RWPE1 (cell line): ENCODE results near the gene CRTAC1.

Experiments used
- CTCF ChIA-PET: fragments of 350-600 bp; sonication (Branson Sonifier 250); formaldehyde crosslinking; extraction: SDS; loops from one replicate; lab custom pipeline; 2021; lab: Yijun Ruan, JAX
- POLR2A ChIA-PET: fragments of 400-600 bp; formaldehyde crosslinking; extraction: SDS; loops from one replicate; lab custom pipeline; 2020; ENCODE audit warnings: antibody characterized with exemption; ENCODE audit not compliant: low non-redundant PET; lab: Yijun Ruan, JAX
- DNase-seq: peaks from one replicate; pipeline ENCODE4 v3.0.0; 2012; ENCODE audit warnings: low spot score
- H3K27ac ChIP-seq: fragments of 450-650 bp; 2 replicates; pipeline ENCODE4 v1.5.1; 2017
- CTCF ChIP-seq: fragments of 450-650 bp; conservative IDR thresholded peaks from 2 replicates; pipeline ENCODE4 v1.5.1; 2017; ENCODE audit warnings: low read depth, mild to moderate bottlenecking

The CRTAC1 gene

DNA sequence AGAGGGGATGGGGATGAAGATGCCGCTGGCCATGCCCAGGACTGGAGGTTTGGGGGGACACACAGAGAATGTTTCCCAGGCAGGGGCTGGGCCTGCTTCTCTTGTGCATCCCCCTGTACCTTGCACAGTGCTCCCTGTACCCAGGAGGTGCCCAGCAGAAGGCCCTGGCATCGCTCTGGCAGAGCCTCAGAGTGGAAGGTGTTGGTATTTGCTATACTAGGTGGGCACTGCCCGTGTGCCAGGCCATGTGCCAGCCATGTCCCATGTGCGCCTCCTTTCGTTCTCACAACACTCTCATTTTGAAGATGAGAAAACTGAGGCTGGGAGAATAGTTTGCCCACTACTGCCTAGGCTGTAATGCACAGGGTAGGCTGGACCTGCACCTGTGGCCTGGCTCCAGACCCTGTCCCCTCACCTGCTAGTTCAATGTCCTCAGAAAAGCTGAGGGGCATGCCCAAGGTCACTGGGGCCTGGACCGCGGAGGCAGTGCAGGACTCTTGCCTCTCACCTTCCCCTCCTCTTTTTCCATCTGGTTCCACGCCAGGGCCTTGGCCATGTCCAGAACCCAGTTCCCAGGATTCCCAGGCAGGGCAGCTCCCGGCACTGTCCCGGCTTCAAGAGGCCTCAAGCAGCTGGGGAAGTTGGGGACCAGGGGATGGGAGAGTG is 116.1 kb downstream of the CRTAC1 start:
- TF ChIP-seq CTCF, result no peak
- CTCF ChIA-PET, result interaction anchor here (0.5 to 3.5 kb wide), 35 partner anchors 8 to 1332 kb away, joined by 3 to 139 read pairs (median 4); no protein-coding TSS in a partner anchor
- POLR2A ChIA-PET, result interaction anchor here (0.8 kb wide), 1 partner anchor 127 kb away, joined by 3 read pairs; no protein-coding TSS in a partner anchor
- no peak overlapping the region for H3K27ac ChIP-seq
- DNase-seq, result no peak

- DNase-seq, result no peak
- CTCF ChIA-PET, result interaction anchor here (0.5 to 3.5 kb wide), 3 partner anchors 129 to 155 kb away, joined by 3 to 139 read pairs (median 13); no protein-coding TSS in a partner anchor
- POLR2A ChIA-PET, result no interaction called here
- no peak for TF ChIP-seq CTCF
- no peak overlapping the region for H3K27ac ChIP-seq
Measured at GRCh38 chr10:97913614-97914013, 116.8 kb downstream of the CRTAC1 start.

- ChIA-PET CTCF (interaction anchor here (2.4 to 3.5 kb wide), 2 partner anchors 129 to 134 kb away, joined by 13 to 139 read pairs; no protein-coding TSS in a partner anchor), POLR2A (no interaction called here)
- no peak overlapping the region for H3K27ac ChIP-seq
- DNase-seq, result no peak
- no peak for TF ChIP-seq CTCF
Measured at GRCh38 chr10:97913193-97913592, 117.2 kb downstream of the CRTAC1 start.

- POLR2A ChIA-PET, result no interaction called here
- CTCF ChIA-PET, result interaction anchor here (1.6 kb wide), 1 partner anchor 130 kb away, joined by 6 read pairs; no protein-coding TSS in a partner anchor
- no peak for TF ChIP-seq CTCF
- DNase-seq, result no peak
- H3K27ac ChIP-seq, result no peak overlapping the region
Measured at GRCh38 chr10:97911217-97911616, 119.2 kb downstream of the CRTAC1 start.

DNA sequence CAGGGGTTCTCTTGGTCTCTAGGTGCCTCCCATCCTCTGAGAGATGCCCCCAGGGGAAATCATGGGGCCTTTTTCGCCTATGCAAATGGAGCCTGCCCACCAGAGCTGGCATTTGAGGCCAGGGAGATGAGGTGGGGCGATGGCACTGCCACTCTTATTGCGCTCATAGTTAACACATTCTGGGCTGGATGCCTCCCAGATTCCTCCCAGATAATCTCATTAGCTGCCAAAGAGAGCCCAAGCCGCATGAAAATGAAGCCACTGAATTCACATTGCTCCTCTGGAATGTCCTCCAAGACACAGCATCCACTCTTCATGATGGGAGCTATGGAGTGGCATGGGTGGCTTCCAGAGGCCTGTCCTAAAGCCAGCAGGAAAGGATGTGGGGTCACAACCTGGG is 119.8 kb downstream of the CRTAC1 start:
- ChIA-PET POLR2A (no interaction called here), CTCF (interaction anchor here (0.5 kb wide), 1 partner anchor 117 kb away, joined by 3 read pairs; no protein-coding TSS in a partner anchor)
- TF ChIP-seq CTCF, result no peak
- H3K27ac ChIP-seq, result no peak overlapping the region
- DNase-seq, result no peak

DNA sequence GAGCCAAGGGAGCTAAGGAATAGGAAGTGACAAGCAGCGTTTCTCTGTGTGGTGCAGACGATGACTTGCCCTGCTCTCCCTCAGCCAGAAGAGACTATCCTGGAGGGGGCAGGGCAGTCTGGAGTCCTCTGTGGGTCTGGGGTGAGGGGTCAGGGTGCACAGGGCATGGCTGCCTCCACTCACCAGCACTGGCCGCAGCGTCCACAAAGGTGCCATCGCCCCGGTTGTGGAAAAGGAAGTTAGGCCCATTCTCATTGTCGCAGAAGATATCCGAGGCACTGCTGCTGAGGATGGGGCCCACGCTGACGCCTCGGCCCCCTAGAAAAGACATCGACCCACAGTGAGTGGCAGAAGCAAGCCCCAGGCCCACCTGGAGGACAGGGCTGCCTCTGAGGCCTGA is 122.6 kb downstream of the CRTAC1 start:
- POLR2A ChIA-PET, result no interaction called here
- TF ChIP-seq CTCF, result no peak
- no peak for DNase-seq
- H3K27ac ChIP-seq, result no peak overlapping the region
- CTCF ChIA-PET, result no interaction called here
